G401 (cell line): ENCODE results near the gene GALNT6. TPM values are rescaled to one million over a fixed set of nuclear protein-coding genes. Genes with fewer than 3 reads are reported as not detected.

ENCODE experiments used
- DNase-seq: peaks from one replicate; pipeline ENCODE4 v3.0.0-alpha.2; 2015; ENCODE audit warnings: low spot score
- in situ Hi-C: cut with HindIII; loops from 2 replicates; pipeline ENCODE4 v1.10.0; 2016; ENCODE audit warnings: low sequenced_read_pairs, mixed read lengths
- total RNA-seq: library from RNA; depleted of rRNA; stranded (reverse); fragments of >200 nt; shearing (Covaris generic); gene quantifications from 2 replicates; pipeline ENCODE4 v1.2.3, GENCODE V29; 2014; rRNA removed

GALNT6 gene, protein sequence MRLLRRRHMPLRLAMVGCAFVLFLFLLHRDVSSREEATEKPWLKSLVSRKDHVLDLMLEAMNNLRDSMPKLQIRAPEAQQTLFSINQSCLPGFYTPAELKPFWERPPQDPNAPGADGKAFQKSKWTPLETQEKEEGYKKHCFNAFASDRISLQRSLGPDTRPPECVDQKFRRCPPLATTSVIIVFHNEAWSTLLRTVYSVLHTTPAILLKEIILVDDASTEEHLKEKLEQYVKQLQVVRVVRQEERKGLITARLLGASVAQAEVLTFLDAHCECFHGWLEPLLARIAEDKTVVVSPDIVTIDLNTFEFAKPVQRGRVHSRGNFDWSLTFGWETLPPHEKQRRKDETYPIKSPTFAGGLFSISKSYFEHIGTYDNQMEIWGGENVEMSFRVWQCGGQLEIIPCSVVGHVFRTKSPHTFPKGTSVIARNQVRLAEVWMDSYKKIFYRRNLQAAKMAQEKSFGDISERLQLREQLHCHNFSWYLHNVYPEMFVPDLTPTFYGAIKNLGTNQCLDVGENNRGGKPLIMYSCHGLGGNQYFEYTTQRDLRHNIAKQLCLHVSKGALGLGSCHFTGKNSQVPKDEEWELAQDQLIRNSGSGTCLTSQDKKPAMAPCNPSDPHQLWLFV
- total RNA-seq, result 5.8 and 18.1 TPM in 2 replicates

DNA sequence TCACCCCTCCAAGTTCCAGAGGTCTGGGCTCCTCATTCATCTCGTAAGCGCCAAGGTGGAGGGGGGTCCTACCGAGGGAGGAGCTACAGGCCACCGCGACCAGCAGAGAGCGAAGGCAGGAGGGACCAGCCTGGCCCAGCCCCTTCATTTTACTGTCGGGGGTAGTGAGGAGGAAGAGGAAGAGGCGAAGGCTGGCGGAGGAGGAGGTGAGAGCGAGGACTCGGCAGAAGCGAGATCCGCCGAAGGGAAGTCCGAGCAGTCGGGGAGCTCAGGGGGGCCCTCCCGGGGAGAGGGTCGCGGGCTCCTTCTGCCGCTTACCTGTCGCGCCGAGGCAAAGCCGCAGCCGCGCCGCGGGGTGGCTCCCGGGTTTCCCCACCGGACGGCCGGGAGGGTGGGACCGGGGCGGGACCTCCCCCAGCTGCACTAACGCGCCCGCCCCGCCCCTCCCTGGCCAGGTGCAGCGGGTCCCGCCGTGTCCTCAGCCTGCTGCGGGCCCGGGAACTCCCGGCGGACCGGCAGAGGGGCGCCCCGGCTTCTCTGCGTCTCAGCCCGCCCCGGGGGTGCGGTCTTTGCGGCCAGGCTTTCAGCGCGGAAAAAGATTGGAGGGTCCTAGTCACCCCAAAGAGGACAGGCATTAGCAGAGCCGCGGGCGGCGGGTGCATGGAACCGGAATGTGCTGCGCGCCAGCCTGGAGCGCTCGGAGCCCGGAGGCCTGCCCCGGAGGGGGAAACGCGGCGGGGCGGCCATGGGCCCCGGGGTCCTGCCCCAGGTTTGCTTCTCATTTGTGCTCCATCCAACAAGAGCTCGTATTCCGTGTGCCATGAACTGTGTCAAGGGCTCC lies at the start of gene GALNT6:
TSS of gene GALNT6 (minus strand) at position 124 of the 841 bp plus-strand sequence. CDS start 11,625 bp downstream, outside the sequence.
- in situ Hi-C loops, result no loop called here
- no peak for DNase-seq

DNA sequence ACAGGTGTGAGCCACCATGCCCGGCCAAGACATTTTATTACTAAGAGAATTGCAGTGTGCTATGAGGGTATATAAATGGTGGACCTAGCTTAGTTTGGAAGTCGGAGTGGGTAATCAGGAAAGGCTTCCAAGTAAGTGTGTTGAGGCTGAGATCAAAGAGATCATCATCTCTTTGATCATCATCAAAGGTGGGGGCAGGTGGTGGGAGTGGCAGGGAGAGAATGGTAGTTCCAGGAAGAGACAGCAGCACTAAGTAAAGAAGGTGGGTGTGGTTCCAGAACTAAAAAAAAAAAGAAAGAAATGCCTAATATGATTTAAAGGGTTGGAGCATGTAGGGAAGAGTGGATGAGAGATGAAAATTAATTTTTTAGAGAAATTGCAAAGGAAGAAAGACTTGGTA lies 48.1 kb upstream of the GALNT6 start:
- DNase-seq, result no peak
- in situ Hi-C loops, result no loop called here

DNA sequence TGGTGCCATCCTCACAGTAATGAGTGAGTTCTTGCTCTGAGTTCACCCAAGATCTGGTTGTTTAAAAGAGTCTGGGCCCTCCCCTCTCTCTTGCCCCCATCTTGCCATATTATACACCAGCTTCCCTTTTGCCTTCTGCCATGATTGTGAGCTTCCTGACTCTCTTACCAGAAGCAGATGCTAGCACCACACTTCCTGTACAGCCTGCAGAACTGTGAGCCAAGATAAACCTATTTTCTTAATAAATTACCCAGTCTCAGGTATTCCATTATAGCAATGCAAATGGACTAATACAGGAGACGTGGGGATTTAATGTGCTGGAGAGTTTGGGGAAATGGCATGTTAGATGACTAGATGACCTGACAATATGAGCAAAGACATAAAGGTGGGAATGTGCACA lies 46.2 kb upstream of the GALNT6 start:
- DNase-seq, result no peak
- in situ Hi-C loops, result no loop called here

DNA sequence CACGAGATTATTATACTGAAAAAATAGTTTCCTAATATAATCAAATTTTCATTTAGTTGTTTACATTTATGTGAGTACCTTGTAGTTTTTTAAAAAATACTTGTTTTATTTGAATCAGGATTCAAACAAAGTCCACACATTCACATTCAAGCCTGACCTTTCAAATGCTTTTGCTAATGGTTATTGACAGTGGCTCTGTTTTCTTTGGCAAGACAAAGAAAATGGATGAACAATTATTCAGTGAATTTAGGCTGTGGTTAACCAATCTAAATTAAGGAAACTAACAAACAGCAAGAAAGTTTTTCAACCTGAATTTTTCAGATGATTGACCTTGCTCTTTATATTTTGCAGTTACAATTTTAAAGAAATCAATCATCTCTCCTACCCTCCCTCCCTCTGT lies 43.1 kb upstream of the GALNT6 start:
- DNase-seq, result no peak
- in situ Hi-C loops, result no loop called here

DNA sequence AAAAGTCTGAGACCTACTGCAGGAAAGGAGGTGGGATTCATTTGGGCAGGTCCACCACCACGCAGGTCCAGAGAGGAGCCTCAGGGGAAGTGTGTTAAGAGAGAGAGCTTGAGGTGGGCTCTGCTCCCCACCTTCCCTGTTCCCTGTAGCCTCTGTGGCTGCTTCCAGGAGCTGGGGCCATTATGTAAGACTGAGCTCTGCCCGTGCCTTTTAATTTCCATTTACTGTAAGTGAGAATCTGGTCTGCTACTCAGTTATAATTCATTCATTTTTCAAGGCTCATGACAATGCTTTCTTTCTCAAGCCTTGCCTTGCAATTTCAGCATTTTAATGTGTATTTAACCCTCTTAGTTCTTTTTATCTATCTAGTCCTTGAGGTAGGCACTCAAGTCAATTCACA lies 41.7 kb upstream of the GALNT6 start:
- in situ Hi-C loops, result no loop called here

DNA sequence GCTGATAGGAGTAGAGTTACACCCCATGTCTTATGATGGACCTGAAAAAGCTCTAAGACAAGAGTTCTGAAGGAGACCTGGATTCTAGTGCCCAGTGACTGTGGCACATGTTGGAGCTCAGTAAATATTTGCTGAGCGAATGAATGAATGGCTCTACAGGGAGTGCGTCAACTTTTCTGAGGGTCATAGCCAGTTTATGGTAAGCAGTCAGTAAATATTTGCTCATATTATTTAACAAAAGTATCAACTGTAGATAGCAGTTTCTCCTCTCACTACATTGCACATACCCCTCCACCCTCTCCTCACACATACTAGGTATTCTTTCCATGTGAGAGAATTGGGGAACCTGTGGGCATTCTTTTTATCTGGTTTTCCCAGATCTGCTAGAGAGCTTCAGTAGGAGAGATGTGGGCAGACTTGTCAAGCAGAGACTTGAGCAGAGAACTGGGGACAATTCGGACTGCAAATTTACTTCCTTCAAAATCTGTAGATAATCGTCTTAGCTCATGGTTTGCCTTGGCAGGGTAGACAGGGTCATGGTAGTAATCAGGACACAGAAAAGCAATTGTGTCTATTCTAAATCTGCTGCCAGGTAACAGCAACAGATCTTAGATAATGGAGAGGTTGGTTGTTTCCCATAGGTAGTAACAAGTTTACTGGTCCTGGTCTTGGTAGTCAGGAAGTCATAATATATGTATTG lies 39.1 kb upstream of the GALNT6 start:
- in situ Hi-C loops, result no loop called here
- no peak for DNase-seq

More for the DNA sequence above, 41.7 kb upstream of the GALNT6 start:
- DNase-seq, result peak; percentile 20

DNA sequence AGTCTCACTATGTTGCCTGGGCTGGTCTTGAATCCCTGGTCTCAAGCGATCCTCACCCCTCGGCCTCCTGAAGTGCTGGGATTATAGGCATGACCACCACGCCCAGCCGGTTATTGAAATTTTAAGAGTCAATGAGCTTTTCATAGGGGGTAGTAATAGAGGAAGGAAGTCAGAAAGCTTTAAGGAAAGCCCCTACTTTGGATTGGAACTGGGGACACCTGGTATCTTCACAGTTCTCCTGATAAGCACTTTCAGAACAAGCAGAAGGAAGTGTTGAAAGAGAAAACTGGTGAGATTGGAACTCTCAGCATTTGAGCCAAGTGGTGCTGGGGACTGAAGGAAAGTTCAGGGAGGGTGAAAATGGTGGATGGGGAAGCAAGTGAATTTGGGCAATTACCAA lies 38.5 kb upstream of the GALNT6 start:
- in situ Hi-C loops, result no loop called here

DNA sequence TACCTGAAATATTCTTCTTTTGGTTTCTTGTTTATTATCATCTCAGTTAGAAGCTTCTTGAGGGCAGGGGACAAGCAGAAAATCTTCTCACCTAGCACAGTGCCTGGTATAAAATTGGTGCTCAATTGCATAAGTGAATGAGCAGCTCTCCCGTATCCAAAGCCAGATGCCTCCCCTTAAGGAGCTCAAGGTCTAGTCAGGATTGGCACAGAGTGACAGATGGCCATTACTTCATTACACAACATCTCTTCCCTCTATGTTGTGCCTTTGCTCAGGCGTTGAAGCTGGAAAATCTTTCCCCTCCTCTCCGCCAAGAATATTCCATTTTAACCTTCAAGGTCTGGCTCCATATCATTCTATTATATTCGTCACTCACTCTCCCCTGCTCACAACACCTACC lies 37.0 kb upstream of the GALNT6 start:
- in situ Hi-C loops, result no loop called here
- peak; percentile 26 for DNase-seq

More for the DNA sequence above, 38.5 kb upstream of the GALNT6 start:
- DNase-seq, result no peak

DNA sequence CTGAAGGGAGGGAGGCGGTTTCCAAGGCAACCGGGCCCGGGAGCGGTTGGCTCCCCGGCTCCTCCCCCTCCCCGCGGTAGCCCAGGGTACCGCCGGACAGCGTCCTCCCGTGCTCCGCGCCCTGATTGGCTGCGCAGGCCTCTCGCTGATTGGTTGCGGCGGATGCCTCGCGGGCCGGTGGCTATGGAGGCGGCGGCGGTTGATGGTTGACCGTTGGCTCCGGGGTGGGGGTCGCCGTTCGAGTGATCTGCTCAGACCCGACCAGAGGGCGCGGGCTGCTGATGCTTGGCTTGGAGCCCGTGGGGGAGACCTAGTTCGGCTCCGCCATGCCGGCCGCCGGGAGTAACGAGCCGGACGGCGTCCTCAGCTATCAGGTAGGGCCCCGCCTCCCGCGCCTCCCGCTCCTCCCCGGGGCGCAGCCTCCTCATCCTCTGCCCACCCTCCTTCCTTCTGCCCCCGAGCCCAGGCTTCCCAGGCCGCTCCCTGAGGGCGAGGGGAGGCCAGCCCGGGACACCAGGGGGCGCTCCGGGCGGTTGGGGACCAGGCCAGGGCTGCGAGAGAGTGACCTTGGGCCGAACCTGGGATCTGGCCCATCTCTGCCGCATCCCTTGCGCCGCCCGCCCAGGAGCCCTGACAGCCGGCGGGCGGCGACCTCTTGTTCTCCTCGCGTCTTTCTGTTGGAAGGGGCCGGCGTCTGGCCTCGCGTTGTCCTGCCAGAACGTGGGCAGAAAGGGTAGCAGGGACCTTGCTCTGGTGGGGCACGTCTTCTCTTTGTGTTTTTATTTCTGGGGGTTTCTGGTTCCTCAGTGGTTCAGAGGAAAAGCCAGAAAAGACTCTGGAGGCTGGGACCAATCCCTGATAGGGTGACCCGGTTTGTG lies 33.7 kb upstream of the GALNT6 start, which contains the start of gene SLC4A8:
TSS of gene SLC4A8 (plus strand) at position 170 of the 878 bp plus-strand sequence. CDS start at position 327, 157 bp downstream.
- in situ Hi-C loops, result no loop called here
- peak; percentile 98 for DNase-seq

DNA sequence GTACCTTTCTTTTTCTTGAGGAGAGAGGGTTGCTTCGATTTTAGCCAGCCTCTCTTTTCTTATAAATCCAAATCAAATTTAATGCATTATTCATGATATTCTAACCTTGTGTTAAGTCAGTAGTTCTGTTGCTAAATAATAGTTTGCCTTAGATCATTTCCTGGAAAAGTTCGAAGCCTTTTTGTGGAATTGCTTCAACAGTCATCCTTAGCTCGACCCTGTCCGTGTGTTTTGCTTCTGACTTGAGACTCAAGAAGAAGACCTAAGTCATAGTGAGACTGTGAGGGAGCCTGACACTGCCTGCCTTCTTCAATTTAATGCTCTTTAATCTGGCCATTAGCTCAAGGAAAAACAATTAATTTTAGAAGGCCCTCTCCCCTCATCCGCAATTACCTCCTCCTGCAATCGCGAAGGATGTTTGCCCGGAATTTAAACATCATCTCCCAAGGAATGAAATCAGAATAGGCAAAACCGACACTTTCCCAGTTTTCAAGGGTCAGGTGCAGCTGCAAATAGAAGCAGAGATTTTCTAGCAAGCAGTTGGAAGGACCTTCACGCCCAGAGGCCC lies 33.0 kb upstream of the GALNT6 start:
- no peak for DNase-seq
- in situ Hi-C loops, result no loop called here

DNA sequence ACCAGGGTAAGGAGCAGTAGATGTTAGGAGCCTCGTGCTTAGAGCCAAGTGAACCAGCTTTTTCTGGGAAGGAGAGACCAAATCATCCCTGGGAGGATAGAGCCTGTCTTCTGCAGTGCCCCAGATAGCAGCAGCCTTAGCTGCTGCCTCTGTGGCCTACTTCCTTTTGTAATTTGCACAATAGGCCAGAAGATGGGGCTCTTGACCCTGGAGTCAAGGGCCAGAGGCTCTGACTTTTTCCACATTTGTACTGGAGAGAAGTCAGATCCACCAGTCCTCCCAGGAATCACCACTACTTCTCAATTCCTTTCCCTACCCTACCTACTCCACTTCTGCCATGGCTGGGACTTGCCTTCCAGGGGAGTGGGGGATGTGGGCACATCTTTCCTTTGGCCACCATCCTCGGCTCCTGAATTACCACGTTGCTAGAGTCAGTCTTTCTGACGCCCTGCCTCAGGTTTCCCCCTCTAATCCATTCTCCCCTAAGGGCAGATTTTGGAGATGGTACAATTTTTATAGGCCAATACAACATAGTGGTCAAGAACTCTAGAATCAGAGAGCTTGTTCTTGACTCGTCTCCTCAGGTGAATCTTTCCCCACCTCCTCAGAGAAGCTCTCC lies 30.2 kb upstream of the GALNT6 start:
- in situ Hi-C loops, result no loop called here
- peak; percentile 92 for DNase-seq

DNA sequence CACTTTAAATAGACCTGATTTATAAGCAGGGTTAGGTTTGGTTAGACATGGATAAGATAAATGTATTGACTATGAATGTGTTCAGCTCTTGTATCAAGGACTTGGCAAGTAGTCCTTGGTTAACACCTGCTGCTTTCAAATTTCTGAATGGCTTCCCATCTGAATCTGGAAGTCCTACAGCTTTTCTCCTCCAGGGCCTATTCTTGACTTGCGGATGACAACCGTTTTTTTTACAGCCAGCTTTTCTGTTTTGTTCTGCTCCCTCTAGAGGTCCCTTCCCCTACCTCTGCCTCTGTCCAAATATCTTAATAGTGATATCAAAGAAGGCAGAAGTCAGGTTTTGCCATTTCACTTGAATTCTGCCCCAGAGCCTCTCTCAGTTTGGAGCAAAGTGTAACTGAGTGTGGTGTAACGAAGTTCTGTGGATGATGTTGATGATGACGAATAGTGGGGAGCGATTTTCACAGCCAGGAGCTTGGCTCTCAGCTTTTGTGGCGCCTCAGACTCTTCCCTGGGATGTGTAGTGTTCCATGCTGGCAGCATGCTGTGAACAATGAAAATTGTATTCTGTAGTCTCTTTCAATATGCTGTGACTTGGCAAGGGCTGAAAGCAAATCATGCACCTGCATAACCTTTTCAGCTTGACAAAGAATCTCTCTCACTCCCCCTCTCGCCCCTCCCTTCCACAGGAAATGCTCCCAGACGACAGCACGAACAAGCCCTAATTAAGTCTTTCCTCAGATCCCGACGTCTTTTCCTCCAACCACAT lies 28.4 kb upstream of the GALNT6 start:
- peak; percentile 38 for DNase-seq
- in situ Hi-C loops, result no loop called here

DNA sequence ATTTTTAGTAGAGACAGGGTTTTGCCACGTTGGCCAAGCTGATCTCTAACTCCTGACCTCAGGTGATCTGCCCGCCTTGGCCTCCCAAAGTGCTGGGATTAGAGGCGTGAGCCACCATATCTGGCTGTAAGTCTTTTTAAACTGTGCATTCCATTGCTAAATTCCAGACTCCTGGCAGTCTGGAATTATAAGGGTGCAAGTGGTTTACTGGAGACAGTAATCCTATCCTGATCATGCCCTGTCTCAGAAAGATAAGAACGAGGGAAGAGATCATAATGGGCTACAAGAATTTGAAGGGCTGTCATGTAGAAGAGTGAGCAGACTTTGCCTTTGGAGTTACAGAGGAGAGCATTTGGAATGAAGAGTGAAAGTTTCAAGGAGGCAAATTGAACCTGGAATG lies 26.6 kb upstream of the GALNT6 start:
- no peak for DNase-seq
- in situ Hi-C loops, result no loop called here

DNA sequence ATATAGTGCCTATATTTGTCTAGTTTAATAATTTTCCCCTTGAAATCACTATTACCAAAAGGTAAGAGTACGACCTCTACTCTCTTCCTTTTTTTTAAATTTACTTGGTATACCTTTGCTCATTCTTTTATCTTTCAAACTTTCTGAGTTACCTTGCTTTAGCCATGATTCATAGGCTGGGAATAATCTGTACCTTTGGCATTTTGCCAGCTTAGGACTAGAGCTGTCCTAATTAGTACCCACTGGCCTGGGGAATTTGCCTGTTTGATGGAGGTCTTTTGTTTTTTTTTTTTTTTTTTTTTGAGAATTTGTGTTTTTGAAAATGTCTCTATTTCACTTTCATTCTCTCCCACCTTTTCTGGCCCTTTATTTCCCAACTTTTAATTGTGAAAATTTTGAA lies 24.7 kb upstream of the GALNT6 start:
- DNase-seq, result no peak
- in situ Hi-C loops, result no loop called here

DNA sequence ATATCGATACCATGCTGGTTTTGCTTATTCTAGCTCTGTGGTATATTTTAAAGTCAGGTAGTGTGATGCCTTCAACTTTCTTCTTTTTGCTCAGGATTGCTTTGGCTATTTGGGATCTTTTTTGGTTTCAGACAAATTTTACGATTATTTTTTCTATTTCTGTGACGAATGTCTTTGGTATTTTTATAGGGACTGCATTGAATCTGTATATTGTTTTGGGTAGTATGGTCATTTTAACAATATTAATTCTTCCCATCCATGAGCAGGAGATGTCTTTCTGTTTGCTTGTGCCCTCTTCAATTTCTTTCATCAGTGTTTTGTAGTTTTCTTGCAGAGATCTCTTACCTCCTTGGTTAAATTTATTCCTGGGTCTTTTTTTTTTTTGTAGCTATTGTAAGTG lies 22.6 kb upstream of the GALNT6 start:
- no peak for DNase-seq
- in situ Hi-C loops, result no loop called here

DNA sequence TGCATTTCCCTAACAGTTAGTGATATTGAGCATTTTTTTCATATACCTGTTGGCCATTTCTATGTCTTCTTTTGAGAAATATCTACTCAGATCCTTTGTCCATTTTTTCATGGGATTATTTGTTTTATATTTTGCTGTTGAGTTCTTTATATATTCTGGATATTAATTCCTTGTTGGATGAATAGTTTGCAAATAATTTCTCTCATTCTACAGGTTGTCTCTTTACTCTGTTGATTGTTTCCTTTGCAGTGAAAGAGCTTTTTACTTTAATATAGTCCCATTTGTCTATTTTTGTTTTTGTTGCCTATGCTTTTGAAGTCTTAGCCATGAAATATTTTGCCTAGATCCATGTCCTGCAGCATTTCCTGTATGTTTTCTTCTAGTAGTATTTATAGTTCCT lies 21.9 kb upstream of the GALNT6 start:
- DNase-seq, result no peak
- in situ Hi-C loops, result no loop called here

DNA sequence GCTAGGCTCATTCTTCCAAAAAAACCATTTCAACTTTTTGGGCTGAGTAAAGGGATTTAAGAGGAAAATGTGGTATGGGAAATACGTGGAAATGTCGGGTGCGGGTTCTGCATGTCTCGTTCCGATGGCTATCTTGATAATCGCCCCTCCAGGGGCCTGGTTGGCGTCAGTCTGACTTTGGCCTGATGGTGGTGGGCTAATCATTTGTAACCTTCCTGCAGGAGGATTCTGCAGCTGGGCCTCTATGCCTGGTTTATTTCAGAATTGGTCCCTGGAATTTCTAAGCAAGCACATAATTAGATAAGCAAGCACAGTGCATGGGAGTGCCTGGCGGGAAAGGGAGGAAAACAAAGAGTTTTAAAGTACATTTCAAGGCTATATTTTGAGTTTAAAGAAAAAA lies 18.6 kb upstream of the GALNT6 start:
- in situ Hi-C loops, result no loop called here
- no peak for DNase-seq
